Neural cell (in vitro differentiated cells): ENCODE results near the gene SMC5.

Experiments
- EP300 ChIP-seq: fragments of 450-650 bp; conservative IDR thresholded peaks from 2 replicates; pipeline ENCODE4 v1.6.1; 2014; ENCODE audit warnings: antibody characterized with exemption, mild to moderate bottlenecking, moderate library complexity; ENCODE audit not compliant: poor library complexity, severe bottlenecking
- EZH2 ChIP-seq: fragments of 200-600, 300-800 bp; shearing (Covaris generic), sonication (generic); IDR thresholded peaks from 2 replicates; pipeline ENCODE4 v1.6.1; 2014; ENCODE audit warnings: antibody characterized with exemption, low read length, borderline replicate concordance, mild to moderate bottlenecking; ENCODE audit not compliant: insufficient read depth, poor library complexity, severe bottlenecking
- MXI1 ChIP-seq: fragments of 450-650 bp; conservative IDR thresholded peaks from 2 replicates; pipeline ENCODE4 v1.6.1; 2014; ENCODE audit warnings: antibody characterized with exemption, mild to moderate bottlenecking; ENCODE audit not compliant: poor library complexity, severe bottlenecking
- POLR2AphosphoS5 ChIP-seq: IDR thresholded peaks from 2 replicates; pipeline ENCODE4 v1.6.1; 2012
- RAD21 ChIP-seq: fragments of 450-650 bp; conservative IDR thresholded peaks from 2 replicates; pipeline ENCODE4 v1.6.1; 2014; ENCODE audit warnings: antibody characterized with exemption, mild to moderate bottlenecking, moderate library complexity
- TAF1 ChIP-seq: IDR thresholded peaks from 2 replicates; pipeline ENCODE4 v1.6.1; 2012; ENCODE audit warnings: low read depth
- TF ChIP-seq, protein P1 (sequence below): fragments of 450-650 bp; IDR thresholded peaks from 2 replicates; pipeline ENCODE4 v1.5.1; 2014; ENCODE audit warnings: antibody characterized with exemption, mild to moderate bottlenecking, moderate library complexity; ENCODE audit not compliant: poor library complexity, severe bottlenecking

DNA sequence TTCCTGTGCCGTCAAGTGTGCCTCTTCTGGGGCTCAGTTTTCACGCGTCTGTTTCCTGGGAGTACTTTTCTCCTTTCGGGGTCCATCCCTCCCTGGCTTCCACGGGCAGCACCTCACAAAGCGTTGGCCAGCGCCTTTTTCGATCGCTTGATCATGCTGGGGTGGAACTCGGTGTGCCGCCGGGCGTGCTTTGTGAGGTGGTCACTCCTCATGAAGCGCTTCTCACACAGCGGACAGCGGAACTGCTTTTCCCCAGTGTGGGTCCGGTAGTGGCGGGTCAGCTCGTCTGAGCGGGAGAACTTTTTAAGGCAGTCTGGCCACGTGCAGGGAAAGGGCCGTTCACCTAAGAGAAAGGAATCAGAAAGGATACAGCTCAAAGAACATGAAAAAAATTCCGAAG is 128.9 kb downstream of the SMC5 start:
- TF ChIP-seq, protein P1, sequence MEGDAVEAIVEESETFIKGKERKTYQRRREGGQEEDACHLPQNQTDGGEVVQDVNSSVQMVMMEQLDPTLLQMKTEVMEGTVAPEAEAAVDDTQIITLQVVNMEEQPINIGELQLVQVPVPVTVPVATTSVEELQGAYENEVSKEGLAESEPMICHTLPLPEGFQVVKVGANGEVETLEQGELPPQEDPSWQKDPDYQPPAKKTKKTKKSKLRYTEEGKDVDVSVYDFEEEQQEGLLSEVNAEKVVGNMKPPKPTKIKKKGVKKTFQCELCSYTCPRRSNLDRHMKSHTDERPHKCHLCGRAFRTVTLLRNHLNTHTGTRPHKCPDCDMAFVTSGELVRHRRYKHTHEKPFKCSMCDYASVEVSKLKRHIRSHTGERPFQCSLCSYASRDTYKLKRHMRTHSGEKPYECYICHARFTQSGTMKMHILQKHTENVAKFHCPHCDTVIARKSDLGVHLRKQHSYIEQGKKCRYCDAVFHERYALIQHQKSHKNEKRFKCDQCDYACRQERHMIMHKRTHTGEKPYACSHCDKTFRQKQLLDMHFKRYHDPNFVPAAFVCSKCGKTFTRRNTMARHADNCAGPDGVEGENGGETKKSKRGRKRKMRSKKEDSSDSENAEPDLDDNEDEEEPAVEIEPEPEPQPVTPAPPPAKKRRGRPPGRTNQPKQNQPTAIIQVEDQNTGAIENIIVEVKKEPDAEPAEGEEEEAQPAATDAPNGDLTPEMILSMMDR: no peak
- TF ChIP-seq POLR2AphosphoS5 (no peak), EP300 (no peak), EZH2 (no peak), TAF1 (no peak), MXI1 (no peak), RAD21 (no peak)
